Suppressor macrophage treated with lipopolysaccharide for 4 hours (primary cell): ENCODE data around the gene IGFBP5.

Experiments used
- DNase-seq: peaks from one replicate; pipeline ENCODE4 v3.0.0-alpha.2; 2020

IGFBP5 gene

GRCh38 chr2:216636551-216637450 lies 58.5 kb downstream of the IGFBP5 start:
- DNase-seq, result peak; percentile 75

GRCh38 chr2:216635701-216636550 lies 59.4 kb downstream of the IGFBP5 start:
- no peak for DNase-seq

- no peak for DNase-seq
These were observed 60.2 kb downstream of the IGFBP5 start for GRCh38 chr2:216635171-216635570.

- no peak for DNase-seq
These were observed 60.8 kb downstream of the IGFBP5 start for GRCh38 chr2:216634370-216635148.

- no peak for DNase-seq
These were observed 61.6 kb downstream of the IGFBP5 start for GRCh38 chr2:216633616-216634369.

- no peak for DNase-seq
These were observed 62.3 kb downstream of the IGFBP5 start, which contains the start of gene IGFBP2 for GRCh38 chr2:216632952-216633615. TSS of gene IGFBP2 (plus strand) at chr2:216633420. CDS start at chr2:216633524, 104 bp downstream.

GRCh38 chr2:216632346-216632951 lies 62.9 kb downstream of the IGFBP5 start:
- DNase-seq, result no peak

- no peak for DNase-seq
These were observed 65.6 kb downstream of the IGFBP5 start for GRCh38 chr2:216629784-216630183.

- DNase-seq, result no peak
These were observed 68.5 kb downstream of the IGFBP5 start for GRCh38 chr2:216626875-216627245.

- DNase-seq, result no peak
These were observed 69.0 kb downstream of the IGFBP5 start for GRCh38 chr2:216626168-216626874.

- no peak for DNase-seq
These were observed 71.1 kb downstream of the IGFBP5 start for GRCh38 chr2:216624251-216624650.

GRCh38 chr2:216622526-216622925 lies 72.8 kb downstream of the IGFBP5 start:
- DNase-seq, result no peak
